NCI-H1417 (cell line): ENCODE results near the gene NSD1.
"Not testable (repeated sequence)": the region's sequence is repeated elsewhere in the genome, so short reads cannot be mapped to it uniquely, and the experiment has no call there.

Source experiments
- DNase-seq, 3 experiments: peaks; one replicate each; lab custom pipeline; 2025; lab: John Stamatoyannopoulos, UW

NSD1 gene

GRCh38 chr5:177176175-177176711 lies 42.7 kb downstream of the NSD1 start:
- DNase-seq = no peak

- not testable (repeated sequence) for DNase-seq
Observed at GRCh38 chr5:177177847-177178437, 44.4 kb downstream of the NSD1 start.

GRCh38 chr5:177178733-177179304 lies 45.2 kb downstream of the NSD1 start:
- DNase-seq = no peak

- no peak for DNase-seq
Observed at GRCh38 chr5:177179431-177179830, 45.9 kb downstream of the NSD1 start.

- DNase-seq = no peak
Observed at GRCh38 chr5:177183142-177183541, 49.6 kb downstream of the NSD1 start.

GRCh38 chr5:177183766-177184360 lies 50.3 kb downstream of the NSD1 start:
- DNase-seq = no peak

GRCh38 chr5:177185993-177186392 lies 52.4 kb downstream of the NSD1 start:
- no peak for DNase-seq

GRCh38 chr5:177186645-177187044 lies 53.1 kb downstream of the NSD1 start:
- DNase-seq = no peak

- no peak for DNase-seq
Observed at GRCh38 chr5:177188775-177189174, 55.2 kb downstream of the NSD1 start.

- no peak for DNase-seq
Observed at GRCh38 chr5:177189416-177189815, 55.8 kb downstream of the NSD1 start.

GRCh38 chr5:177189965-177190364 lies 56.4 kb downstream of the NSD1 start:
- no peak for DNase-seq

GRCh38 chr5:177194268-177194667 lies 60.7 kb downstream of the NSD1 start:
- DNase-seq = no peak

GRCh38 chr5:177195307-177195952 lies 61.9 kb downstream of the NSD1 start:
- no peak for DNase-seq

GRCh38 chr5:177198738-177199137 lies 65.2 kb downstream of the NSD1 start:
- no peak for DNase-seq

- DNase-seq = no peak
Observed at GRCh38 chr5:177204281-177204680, 70.7 kb downstream of the NSD1 start.

- DNase-seq = no peak
Observed at GRCh38 chr5:177209610-177210009, 76.0 kb downstream of the NSD1 start.

GRCh38 chr5:177212242-177212641 lies 78.7 kb downstream of the NSD1 start:
- no peak for DNase-seq

GRCh38 chr5:177220576-177220975 lies 87.0 kb downstream of the NSD1 start:
- peak in 1 of 3 experiments; percentile 6 for DNase-seq

- DNase-seq = no peak
Observed at GRCh38 chr5:177222269-177222668, 88.7 kb downstream of the NSD1 start.

GRCh38 chr5:177225798-177226197 lies 92.2 kb downstream of the NSD1 start:
- DNase-seq = no peak

GRCh38 chr5:177226860-177227259 lies 93.3 kb downstream of the NSD1 start:
- no peak for DNase-seq

GRCh38 chr5:177228751-177229150 lies 95.2 kb downstream of the NSD1 start:
- no peak for DNase-seq

GRCh38 chr5:177230660-177231059 lies 97.1 kb downstream of the NSD1 start:
- DNase-seq = no peak
